SK-N-SH (cell line): ENCODE results near the gene CILP. TPM values are rescaled to one million over a fixed set of nuclear protein-coding genes. Genes with fewer than 3 reads are reported as not detected.

ENCODE experiments used
- CTCF ChIA-PET: fragments of 300-600, 350-600 bp; formaldehyde crosslinking; extraction: SDS; loops from one replicate; lab custom pipeline; 2021; lab: Yijun Ruan, JAX
- POLR2A ChIA-PET: fragments of 350-600 bp; sonication (Branson Sonifier 250); formaldehyde crosslinking; extraction: SDS; loops from one replicate; lab custom pipeline; 2020; ENCODE audit warnings: antibody characterized with exemption, inconsistent platforms; lab: Yijun Ruan, JAX
- DNase-seq: peaks from one replicate; pipeline ENCODE4 v3.0.0; 2012
- H2AFZ ChIP-seq: fragments of 200-600 bp; sonication (generic); 2 replicates; pipeline ENCODE4 v1.8.1; 2016; ENCODE audit warnings: antibody characterized with exemption, mild to moderate bottlenecking, low read depth
- H3F3A ChIP-seq: fragments of 200-600 bp; sonication (generic); replicated peaks from 2 replicates; pipeline ENCODE3; 2016; ENCODE audit warnings: antibody characterized with exemption, mild to moderate bottlenecking; ENCODE audit not compliant: insufficient read depth
- H3K27ac ChIP-seq, 2 experiments: fragments of 200-500 bp in 1 of 2; fragments of 200-600 bp in 1 of 2; sonication (Bioruptor generic) in 1 of 2; sonication (generic), shearing (Covaris generic) in 1 of 2; 2 replicates each; pipeline versions ENCODE4 v1.5.1 to v1.6.1; 2014 to 2016; ENCODE audit warnings: low read depth in 2 of 2, inconsistent platforms in 1 of 2, low read length in 1 of 2, mild to moderate bottlenecking in 1 of 2, mixed read lengths in 1 of 2
- H3K27me3 ChIP-seq: fragments of 200-600 bp; sonication (generic), shearing (Covaris generic); 2 replicates; pipeline ENCODE4 v1.6.1; 2016; ENCODE audit warnings: mixed run types; ENCODE audit not compliant: insufficient read depth
- H3K36me3 ChIP-seq, 2 experiments: fragments of 200-500 bp in 1 of 2; fragments of 200-600 bp in 1 of 2; sonication (Bioruptor generic) in 1 of 2; sonication (generic) in 1 of 2; replicated peaks in 1 of 2; 2 replicates each; pipeline versions ENCODE3 to v1.5.1; 2014 to 2016; ENCODE audit warnings: low read length in 1 of 2, mild to moderate bottlenecking in 1 of 2; ENCODE audit not compliant: insufficient read depth in 2 of 2, control insufficient read depth in 1 of 2
- H3K4me1 ChIP-seq, 2 experiments: fragments of 200-500 bp in 1 of 2; fragments of 200-600 bp in 1 of 2; sonication (Bioruptor generic) in 1 of 2; sonication (generic), shearing (Covaris generic) in 1 of 2; 2 replicates each; pipeline versions ENCODE4 v1.5.1 to v1.6.1; 2014 to 2016; ENCODE audit warnings: low read depth in 1 of 2, low read length in 1 of 2, mixed run types in 1 of 2; ENCODE audit not compliant: insufficient read depth in 2 of 2, control insufficient read depth in 1 of 2
- H3K4me2 ChIP-seq: fragments of 200-600 bp; sonication (generic), shearing (Covaris generic); 2 replicates; pipeline ENCODE4 v1.6.1; 2017; ENCODE audit warnings: mixed run types
- H3K4me3 ChIP-seq, 2 experiments: fragments of 200-500 bp in 1 of 2; fragments of 200-600 bp in 1 of 2; sonication (Bioruptor generic) in 1 of 2; sonication (generic), shearing (Covaris generic) in 1 of 2; 2 replicates each; pipeline versions ENCODE4 v1.5.1 to v1.8.1; 2014 to 2016; ENCODE audit warnings: low read depth in 2 of 2, inconsistent platforms in 1 of 2, low read length in 1 of 2, mild to moderate bottlenecking in 1 of 2, mixed read lengths in 1 of 2, moderate library complexity in 1 of 2
- H3K79me2 ChIP-seq: fragments of 200-600 bp; sonication (generic); 2 replicates; pipeline ENCODE4 v1.8.1; 2017; ENCODE audit warnings: mild to moderate bottlenecking; ENCODE audit not compliant: insufficient read depth
- H3K9ac ChIP-seq: fragments of 200-600 bp; sonication (generic); 2 replicates; pipeline ENCODE4 v1.6.1; 2017; ENCODE audit warnings: mixed run types
- H3K9me2 ChIP-seq: fragments of 200-600 bp; sonication (generic); 2 replicates; pipeline ENCODE4 v1.6.1; 2017; ENCODE audit warnings: mixed run types
- H3K9me3 ChIP-seq: fragments of 200-600 bp; sonication (generic); 2 replicates; pipeline ENCODE4 v1.6.1; 2017; ENCODE audit warnings: mixed run types, mild to moderate bottlenecking, moderate library complexity
- H4K20me1 ChIP-seq: fragments of 200-600 bp; sonication (generic); 2 replicates; pipeline ENCODE4 v1.6.1; 2017; ENCODE audit warnings: mild to moderate bottlenecking, mixed run types; ENCODE audit not compliant: insufficient read depth
- GABPA ChIP-seq: IDR thresholded peaks from 2 replicates; pipeline ENCODE4 v1.4.0; 2012; ENCODE audit warnings: low read depth, mild to moderate bottlenecking
- JUND ChIP-seq: IDR thresholded peaks from 2 replicates; pipeline ENCODE4 v1.4.0; 2012
- MXI1 ChIP-seq: IDR thresholded peaks from 2 replicates; pipeline ENCODE4 v1.6.1; 2012; ENCODE audit warnings: mild to moderate bottlenecking, low read depth, low read length, improper control_type of control experiment
- RAD21 ChIP-seq: IDR thresholded peaks from 2 replicates; pipeline ENCODE4 v1.6.1; 2012; ENCODE audit warnings: mild to moderate bottlenecking, low read length
- RFX5 ChIP-seq: IDR thresholded peaks from 2 replicates; pipeline ENCODE4 v1.6.1; 2012; ENCODE audit warnings: mild to moderate bottlenecking, improper control_type of control experiment, low read length
- RXRA ChIP-seq: IDR thresholded peaks from 2 replicates; pipeline ENCODE4 v1.4.0; 2012; ENCODE audit warnings: low read depth, mild to moderate bottlenecking, borderline replicate concordance
- SMC3 ChIP-seq: IDR thresholded peaks from 2 replicates; pipeline ENCODE4 v1.6.1; 2012; ENCODE audit warnings: low read depth, low read length, improper control_type of control experiment
- TCF12 ChIP-seq: IDR thresholded peaks from 2 replicates; pipeline ENCODE4 v1.4.0; 2012
- WGBS: methylation state at CpG from one replicate; pipeline ENCODE4 v1.1.6; 2017; ENCODE audit warnings: low lambda C conversion rate; 5-methylcytosine and 5-hydroxymethylcytosine counted together
- polyA plus RNA-seq, 3 experiments: library from polyadenylated mRNA; depleted of rRNA; stranded (reverse); fragments of >200 nt; gene quantifications; 2 replicates each; pipeline ENCODE4 v1.2.3, GENCODE V29; 2012
- small RNA-seq, 7 experiments: library from RNA; depleted of rRNA; stranded (forward); fragments of <200 nt; gene quantifications; one replicate each; pipeline ENCODE3, GENCODE V24; 2012
- TF ChIP-seq, protein P1 (sequence below): IDR thresholded peaks from 2 replicates; pipeline ENCODE4; 2012
- TF ChIP-seq, protein P2 (sequence below): IDR thresholded peaks from 2 replicates; pipeline ENCODE4 v1.4.0; 2012; ENCODE audit warnings: low read depth

The CILP gene
- polyA plus RNA-seq, 1 of the 3 experiments (the other 2 are of a cell fraction), result 0.03 TPM

DNA sequence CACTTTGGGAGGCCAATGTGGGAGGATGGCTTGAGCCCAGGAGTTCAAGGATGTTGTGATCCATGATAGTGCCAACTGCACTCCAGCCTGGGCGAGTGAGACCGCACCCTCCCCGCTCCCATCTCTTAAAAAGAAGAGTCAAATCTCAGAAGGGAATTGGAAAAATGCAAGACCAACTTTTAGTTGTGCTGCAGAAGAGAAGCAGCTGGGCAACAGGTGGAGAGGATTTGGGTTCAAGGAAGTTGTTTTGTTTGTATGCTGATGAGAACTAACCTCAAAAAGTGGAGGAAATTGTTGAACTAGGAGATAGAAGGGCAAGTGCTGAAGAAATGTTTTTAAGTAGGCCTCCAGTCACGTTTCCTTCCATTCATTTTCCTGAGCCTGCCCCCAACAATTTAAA, 64.8 kb downstream of the CILP start:
- H3K4me2 ChIP-seq, result no peak overlapping the region
- no peak for DNase-seq
- H3K36me3 ChIP-seq, result peaks cover 24 to 28% of the 10 kb centered on the region in 2 experiments
- POLR2A ChIA-PET, result no interaction called here
- H3K79me2 ChIP-seq, result no peaks in the 10 kb centered on the region
- WGBS, result 97% methylated on average over 4 of the region's 4 CpGs
- H3K9me2 ChIP-seq, result no peaks in the 10 kb centered on the region
- H3K27ac ChIP-seq, result no peak overlapping the region
- H3K4me1 ChIP-seq, result no peaks in the 10 kb centered on the region
- CTCF ChIA-PET, result interaction anchor here (1.2 kb wide), 1 partner anchor 113 kb away, joined by 3 read pairs; no protein-coding TSS in a partner anchor
- H3K27me3 ChIP-seq, result no peaks in the 10 kb centered on the region
- H3K9ac ChIP-seq, result no peak overlapping the region
- H4K20me1 ChIP-seq, result no peaks in the 10 kb centered on the region
- H3F3A ChIP-seq, result peaks cover 16% of the 10 kb centered on the region
- no peaks in the 10 kb centered on the region for H3K9me3 ChIP-seq
- H3K4me3 ChIP-seq, result no peak overlapping the region
- no peak overlapping the region for H2AFZ ChIP-seq
- TF ChIP-seq GABPA (no peak), TCF12 (no peak), JUND (no peak), RXRA (no peak), RAD21 (no peak), SMC3 (no peak), RFX5 (no peak), MXI1 (no peak)
- TF ChIP-seq, protein P1, sequence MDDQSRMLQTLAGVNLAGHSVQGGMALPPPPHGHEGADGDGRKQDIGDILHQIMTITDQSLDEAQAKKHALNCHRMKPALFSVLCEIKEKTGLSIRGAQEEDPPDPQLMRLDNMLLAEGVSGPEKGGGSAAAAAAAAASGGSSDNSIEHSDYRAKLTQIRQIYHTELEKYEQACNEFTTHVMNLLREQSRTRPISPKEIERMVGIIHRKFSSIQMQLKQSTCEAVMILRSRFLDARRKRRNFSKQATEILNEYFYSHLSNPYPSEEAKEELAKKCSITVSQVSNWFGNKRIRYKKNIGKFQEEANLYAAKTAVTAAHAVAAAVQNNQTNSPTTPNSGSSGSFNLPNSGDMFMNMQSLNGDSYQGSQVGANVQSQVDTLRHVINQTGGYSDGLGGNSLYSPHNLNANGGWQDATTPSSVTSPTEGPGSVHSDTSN, result no peak
- TF ChIP-seq, protein P2, sequence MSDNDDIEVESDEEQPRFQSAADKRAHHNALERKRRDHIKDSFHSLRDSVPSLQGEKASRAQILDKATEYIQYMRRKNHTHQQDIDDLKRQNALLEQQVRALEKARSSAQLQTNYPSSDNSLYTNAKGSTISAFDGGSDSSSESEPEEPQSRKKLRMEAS, result no peak

Small RNA genes lying within 50 kb of the gene (small RNA-seq; reads per million reads assigned to genes)
- gene AC068213.1 (0 reads per million in 7 experiments), gene RNU6-686P (0 reads per million in 7 experiments)

Other genes starting within 250 kb of the CILP start
- 56.5 and 57.1 TPM in 2 replicates for gene SPG21, start 221.6 kb downstream of the CILP start, polyA plus RNA-seq (2012; rRNA removed)
- 12.1 and 12.7 TPM in 2 replicates for gene MTFMT, start 181.8 kb downstream of the CILP start, polyA plus RNA-seq (2012; rRNA removed)
- gene SLC51B, start 166.1 kb downstream of the CILP start, polyA plus RNA-seq (2012; rRNA removed), result not detected in 2 replicates
- not detected in 2 replicates for gene RASL12, start 143.5 kb downstream of the CILP start, polyA plus RNA-seq (2012; rRNA removed)
- gene KBTBD13, start 134.7 kb downstream of the CILP start, polyA plus RNA-seq (2012; rRNA removed), result not detected in 2 replicates
- 1.8 and 1.9 TPM in 2 replicates for gene UBAP1L, start 96.3 kb downstream of the CILP start, polyA plus RNA-seq (2012; rRNA removed)
- 15.3 and 17.5 TPM in 2 replicates for gene PDCD7, start 77.7 kb downstream of the CILP start, polyA plus RNA-seq (2012; rRNA removed)
- gene CLPX, start 26.1 kb downstream of the CILP start, polyA plus RNA-seq (2012; rRNA removed), result 12.9 and 17.3 TPM in 2 replicates
- gene PARP16, start 75.4 kb upstream of the CILP start, polyA plus RNA-seq (2012; rRNA removed), result 6.3 and 6.5 TPM in 2 replicates
- gene RNU5A-1, start 84.6 kb upstream of the CILP start, polyA plus RNA-seq (2012; rRNA removed), result not detected in 2 replicates
- not detected in 2 replicates for gene RNU5B-1, start 93.2 kb upstream of the CILP start, polyA plus RNA-seq (2012; rRNA removed)
- gene IGDCC3, start 166.5 kb upstream of the CILP start, polyA plus RNA-seq (2012; rRNA removed), result 0.37 and 0.43 TPM in 2 replicates
- gene IGDCC4, start 211.5 kb upstream of the CILP start, polyA plus RNA-seq (2012; rRNA removed), result 0.15 and 0.21 TPM in 2 replicates